ENCODE results near the gene SEC24B. TPM values are rescaled to one million over a fixed set of nuclear protein-coding genes. Genes with fewer than 3 reads are reported as not detected.

Gene SEC24B
- total RNA-seq, 2 donors from 2014 or later = 29.5 to 29.9 TPM

DNA sequence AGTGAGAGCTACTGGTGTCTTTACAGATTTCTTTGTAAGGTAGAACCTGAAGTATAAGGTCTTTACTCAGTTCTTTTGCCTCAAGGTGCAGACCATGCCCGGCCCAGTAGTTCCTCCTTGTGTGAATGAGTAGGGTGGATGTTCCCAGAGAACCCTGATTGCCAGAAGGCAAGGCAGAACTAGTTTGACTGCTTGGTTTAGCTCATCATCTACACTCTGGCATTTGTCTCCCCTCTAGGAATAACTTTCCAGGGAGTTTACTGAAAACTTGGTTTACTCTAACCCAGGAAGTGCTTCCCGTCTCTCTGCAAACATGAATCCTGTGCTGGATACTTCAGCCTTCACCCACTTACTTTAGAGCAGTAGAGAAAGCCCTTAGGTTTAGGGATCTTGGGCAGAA, 155.5 kb downstream of the SEC24B start:
- H3K4me3 Mint-ChIP-seq = no peak overlapping the region
- no peaks in the 10 kb centered on the region for H3K36me3 Mint-ChIP-seq
- no peaks in the 10 kb centered on the region for H3K27me3 Mint-ChIP-seq
- H3K27ac Mint-ChIP-seq = no peak overlapping the region
- no peak for ATAC-seq
- H3K4me1 Mint-ChIP-seq (ENCODE audit: low read depth in 2 of 2) = peaks cover 6 to 16% of the 10 kb centered on the region in 2 donors
- DNase-seq (ENCODE audit: low spot score) = no peak
- H3K9me3 Mint-ChIP-seq = no peaks in the 10 kb centered on the region

DNA sequence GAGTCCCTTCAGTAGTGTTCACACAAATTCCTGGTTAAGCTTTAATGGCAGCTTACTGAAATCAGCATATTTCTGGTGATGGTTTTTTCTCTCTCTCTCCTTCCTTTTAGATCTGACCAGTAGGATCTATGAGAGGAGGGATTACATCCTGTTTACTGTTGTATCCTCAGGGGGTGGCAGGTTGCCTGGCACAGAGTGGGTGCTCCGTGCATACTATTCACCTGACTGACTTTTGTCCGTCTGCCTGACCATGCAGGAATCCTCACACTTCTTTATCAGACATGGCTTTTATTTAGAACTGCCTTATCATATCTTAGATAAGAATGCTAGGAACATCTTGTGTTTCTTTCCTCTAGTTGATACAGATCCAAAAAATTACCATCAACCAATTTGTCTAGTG, 156.0 kb downstream of the SEC24B start:
- H3K9me3 Mint-ChIP-seq = no peaks in the 10 kb centered on the region
- no peak for DNase-seq (ENCODE audit: low spot score)
- H3K4me3 Mint-ChIP-seq = no peak overlapping the region

More for the DNA sequence above, 156.0 kb downstream of the SEC24B start:
- peaks cover 2 to 11% of the 10 kb centered on the region in 2 donors for H3K4me1 Mint-ChIP-seq (ENCODE audit: low read depth in 2 of 2)
- H3K36me3 Mint-ChIP-seq = no peaks in the 10 kb centered on the region
- ATAC-seq = no peak
- no peak overlapping the region for H3K27ac Mint-ChIP-seq
- H3K27me3 Mint-ChIP-seq = no peaks in the 10 kb centered on the region

Other genes with a start within 250 kb of the SEC24B start
- gene COL25A1, start 131.2 kb upstream of the SEC24B start, total RNA-seq = not detected
- 10 to 100 TPM; 13.0 to 21.8 TPM for gene MCUB, start 126.4 kb downstream of the SEC24B start, total RNA-seq

All from natural killer cell treated with Interleukin-12 subunit alpha and Interleukin-12 subunit beta and Interleukin-15 and Interleukin-18, amount 100 ng/mL, for 72 hours (primary cell).